Measurements from ENCODE around the gene PLOD3.

The PLOD3 gene

DNA sequence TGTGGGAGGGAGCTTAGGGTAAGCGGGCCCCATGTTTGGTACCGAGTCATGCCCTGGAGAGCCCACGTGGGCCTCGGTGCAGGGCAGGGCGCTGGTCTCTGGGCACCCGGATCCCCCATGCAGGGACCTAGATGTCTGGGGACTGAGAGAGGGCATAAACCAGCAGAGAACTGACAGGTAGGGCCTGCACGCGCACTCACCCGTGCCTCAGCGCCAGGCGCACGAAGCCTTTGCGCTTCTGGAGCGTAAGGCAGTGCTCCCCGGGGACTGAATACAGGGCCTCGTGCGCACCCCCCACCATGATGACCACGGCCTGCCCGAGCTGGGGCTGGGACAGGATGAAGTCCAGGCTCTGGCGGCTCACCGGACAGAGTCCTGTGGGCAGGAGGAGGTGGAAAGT lies 19.4 kb downstream of the PLOD3 start:
- no peak overlapping the region for H3K4me3 ChIP-seq
- no peak overlapping the region for H3K27ac ChIP-seq

DNA sequence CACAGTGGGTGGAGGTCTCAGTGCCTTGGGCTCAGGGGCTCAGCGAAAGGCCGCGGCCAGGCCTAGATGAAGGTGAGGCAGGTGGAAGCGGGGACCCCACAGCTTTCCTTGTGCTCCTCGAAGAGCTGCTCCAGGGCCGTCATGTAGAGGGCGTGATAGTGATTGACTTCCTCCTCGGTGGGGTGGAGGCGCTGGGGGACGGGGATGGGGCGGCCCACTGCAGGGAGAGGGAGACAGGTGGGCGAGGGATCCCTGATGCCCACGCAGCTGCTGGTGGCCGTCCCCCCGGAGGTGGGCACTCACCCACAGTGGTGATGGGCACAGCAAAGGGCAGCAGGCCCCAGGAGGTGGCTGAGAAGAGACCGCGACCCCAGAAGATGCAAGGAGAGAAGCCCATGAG lies 21.5 kb downstream of the PLOD3 start:
- Histone ChIP-seq H3K4me3 (no peak overlapping the region), H3K27ac (no peak overlapping the region)

DNA sequence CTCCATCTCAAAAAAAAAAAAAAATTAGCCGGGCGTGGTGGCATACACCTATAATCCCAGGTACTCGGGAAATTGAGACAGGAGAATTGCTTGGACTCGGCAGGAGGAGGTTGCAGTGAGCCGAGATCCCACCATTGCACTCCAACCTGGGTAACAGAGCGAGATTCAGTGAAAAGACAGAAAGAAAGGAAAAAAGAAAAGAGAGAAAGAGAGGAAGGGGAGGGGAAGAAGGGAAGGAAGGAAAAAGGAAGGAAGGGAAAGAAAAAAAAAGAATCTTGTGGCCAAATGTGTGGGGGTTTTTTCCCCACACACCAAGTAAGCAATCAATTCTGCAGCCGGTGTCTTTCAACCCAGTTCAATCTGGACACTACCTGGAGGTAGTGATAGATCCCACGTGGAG lies 28.3 kb downstream of the PLOD3 start:
- Histone ChIP-seq H3K4me3 (no peak overlapping the region), H3K27ac (no peak overlapping the region)

DNA sequence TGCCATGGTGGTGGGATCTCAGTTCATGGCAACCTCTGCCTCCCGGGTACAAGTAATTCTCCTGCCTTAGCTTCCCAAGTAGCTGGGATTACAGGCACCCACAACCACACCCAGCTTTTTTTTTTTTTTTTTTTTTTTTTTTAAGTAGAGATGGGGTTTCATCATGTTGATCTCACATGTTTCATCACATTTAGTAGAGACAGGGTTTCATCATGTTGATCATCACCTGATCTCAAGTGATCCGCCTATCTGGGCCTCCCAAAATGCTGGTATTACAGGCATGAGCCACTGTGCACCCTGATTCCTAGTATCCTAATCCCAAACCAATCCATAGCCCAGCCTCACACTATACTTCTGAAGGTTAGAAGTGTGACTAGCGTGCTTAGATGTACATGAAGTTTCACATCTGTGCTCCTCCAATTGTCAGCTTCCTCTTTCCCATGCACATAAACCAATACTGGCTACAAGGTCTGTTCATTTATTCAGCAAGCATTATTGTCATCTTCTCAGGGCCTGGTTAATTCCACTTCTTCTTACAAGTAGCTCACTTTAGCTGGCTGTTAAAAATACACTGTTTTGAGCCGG lies 30.4 kb downstream of the PLOD3 start:
- Histone ChIP-seq H3K4me3 (no peak overlapping the region), H3K27ac (no peak overlapping the region)

DNA sequence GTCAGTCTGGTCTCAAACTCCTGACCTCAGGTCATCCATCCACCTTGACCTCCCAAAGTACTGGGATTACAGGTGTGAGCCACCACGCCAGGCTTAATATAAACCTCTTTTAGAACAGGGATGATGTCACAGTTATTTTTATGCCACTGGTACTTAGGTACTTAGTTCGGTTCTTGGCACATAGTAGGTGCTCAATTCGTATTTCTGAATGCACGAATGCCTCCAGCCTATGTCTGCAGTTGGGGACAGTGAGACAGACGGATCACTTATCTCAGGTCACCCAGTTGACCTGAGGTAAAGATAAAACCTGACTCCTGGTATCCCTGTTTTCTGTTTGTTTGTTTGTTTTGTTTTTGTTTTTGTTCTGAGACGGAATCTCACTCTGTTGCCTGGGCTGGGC lies 31.2 kb downstream of the PLOD3 start:
- no peak overlapping the region for H3K27ac ChIP-seq
- no peak overlapping the region for H3K4me3 ChIP-seq

DNA sequence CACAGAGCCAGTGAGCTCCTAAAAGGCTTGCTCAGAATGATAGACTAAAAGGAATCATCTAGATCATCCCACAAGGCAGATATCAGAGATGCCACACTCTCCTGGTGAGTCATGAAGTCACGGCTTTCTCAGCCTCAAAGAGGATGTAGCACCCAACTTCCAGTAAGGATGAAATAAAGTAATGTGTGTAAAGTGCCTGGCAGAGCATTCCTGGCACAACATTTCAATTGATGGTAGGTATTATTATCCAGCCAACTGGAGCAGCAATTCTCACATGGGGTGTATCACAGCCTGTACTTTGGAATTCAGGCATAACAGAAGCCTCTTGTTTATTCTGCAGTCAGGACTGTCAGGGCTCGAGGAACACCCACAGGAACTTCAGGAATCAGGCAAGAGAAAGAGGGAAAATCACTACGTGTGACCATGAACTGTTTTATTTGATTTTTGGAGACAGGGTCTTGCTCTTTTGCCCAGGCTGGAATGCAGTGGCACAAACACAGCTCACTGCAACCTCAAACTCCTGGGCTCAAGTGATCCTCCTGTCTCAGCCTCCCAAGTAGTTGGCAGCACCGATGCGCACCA lies 32.0 kb downstream of the PLOD3 start:
- Histone ChIP-seq H3K4me3 (no peak overlapping the region), H3K27ac (no peak overlapping the region)

DNA sequence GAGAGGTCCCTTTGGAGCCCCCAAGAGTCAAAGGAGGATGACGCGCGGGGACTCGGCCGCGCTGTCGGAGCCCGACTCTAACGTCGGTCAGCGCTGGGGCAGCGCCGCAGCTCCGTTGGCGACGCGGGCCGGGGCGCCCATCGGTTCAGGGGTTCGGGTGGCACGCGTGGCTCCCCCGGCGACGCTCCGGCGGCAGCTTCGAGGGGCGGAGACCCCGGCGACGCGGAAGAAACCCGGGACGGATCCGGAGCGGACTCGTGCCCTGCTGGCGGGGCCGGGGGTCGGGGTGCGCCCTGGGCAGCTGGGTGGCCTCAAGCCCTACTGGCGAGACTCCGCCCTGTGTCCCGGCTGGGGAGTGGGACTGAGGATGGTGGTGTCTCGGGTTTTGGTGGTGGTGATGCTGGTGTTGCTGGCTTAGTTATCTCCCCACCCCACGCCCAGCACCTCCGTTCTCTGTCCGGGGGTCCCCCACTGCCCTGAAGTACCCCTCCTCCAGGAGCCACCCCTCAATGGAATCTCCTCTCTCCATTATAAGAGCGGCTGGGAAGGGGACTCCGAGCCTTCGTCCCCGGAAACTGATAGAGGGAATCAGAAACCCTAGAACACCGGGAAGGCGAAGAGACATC lies 37.1 kb downstream of the PLOD3 start, which contains the start of gene NAT16:
NAT16 (minus strand) TSS at position 164 of the 626 bp plus-strand sequence. CDS start 5,486 bp downstream, outside the sequence.
- Histone ChIP-seq H3K27ac (no peak within 1 kb of the TSS), H3K4me3 (no peak within 1 kb of the TSS)

DNA sequence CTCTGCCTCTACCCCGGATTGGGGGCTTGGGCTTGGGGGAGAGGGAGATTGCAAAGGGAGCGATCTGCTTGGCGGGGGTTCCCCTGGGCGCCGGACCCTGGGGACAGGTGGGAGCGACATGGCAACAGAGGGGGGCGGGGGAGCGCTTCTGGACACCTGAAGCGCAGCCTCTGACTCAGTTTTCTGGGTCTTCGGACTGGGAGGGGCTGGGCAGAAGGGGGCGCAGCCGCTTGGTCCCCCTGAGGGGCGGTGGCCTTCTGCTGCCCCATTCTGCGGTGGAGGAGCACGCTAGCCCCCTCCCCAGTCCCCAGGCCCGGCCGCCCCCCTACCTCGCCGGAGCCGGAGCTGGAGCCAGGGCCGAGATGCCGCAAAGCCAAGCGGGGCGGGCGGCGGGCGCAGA lies 37.7 kb downstream of the PLOD3 start:
- Histone ChIP-seq H3K4me3 (no peak overlapping the region), H3K27ac (no peak overlapping the region)

DNA sequence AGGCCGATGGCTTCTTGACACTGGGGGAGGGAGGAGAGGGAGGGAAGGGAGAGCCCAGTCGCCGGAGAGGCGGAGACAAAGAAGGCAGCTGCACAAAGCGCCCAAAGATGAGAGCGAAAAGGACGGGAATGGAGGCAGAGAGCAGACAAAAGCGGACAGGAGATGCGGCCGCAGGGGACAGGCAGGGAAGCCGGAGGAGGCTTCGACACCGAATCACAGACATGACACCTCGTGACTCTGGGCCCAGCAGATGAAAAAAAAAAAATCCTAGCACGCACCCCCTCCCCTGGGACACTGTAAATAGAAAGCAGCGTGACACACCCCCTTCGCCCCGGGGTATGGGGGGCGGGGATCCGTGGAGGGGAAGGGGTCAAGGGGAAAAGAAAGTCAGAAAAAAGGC lies 38.3 kb downstream of the PLOD3 start:
- Histone ChIP-seq H3K4me3 (no peak overlapping the region), H3K27ac (no peak overlapping the region)

DNA sequence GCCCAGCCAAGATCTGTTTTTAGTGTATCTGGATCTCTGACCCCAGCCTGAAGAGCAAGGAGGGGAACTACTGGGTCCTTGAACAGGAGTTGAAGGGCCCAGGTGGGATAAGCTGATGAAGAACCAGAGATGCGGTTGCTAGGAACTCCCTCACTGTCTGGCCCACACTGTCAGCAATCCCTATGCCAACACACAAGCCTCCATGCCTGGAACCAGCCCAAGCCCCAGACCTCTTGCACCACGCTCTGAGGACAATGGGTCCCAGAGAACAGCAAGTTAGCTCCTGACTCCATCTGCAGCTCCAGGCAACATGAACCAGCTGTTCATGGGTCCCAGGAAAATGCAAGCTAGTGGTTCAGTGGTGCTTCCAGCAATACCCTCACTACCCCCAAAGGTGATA lies 39.7 kb downstream of the PLOD3 start:
- Histone ChIP-seq H3K27ac (no peak overlapping the region), H3K4me3 (no peak overlapping the region)

DNA sequence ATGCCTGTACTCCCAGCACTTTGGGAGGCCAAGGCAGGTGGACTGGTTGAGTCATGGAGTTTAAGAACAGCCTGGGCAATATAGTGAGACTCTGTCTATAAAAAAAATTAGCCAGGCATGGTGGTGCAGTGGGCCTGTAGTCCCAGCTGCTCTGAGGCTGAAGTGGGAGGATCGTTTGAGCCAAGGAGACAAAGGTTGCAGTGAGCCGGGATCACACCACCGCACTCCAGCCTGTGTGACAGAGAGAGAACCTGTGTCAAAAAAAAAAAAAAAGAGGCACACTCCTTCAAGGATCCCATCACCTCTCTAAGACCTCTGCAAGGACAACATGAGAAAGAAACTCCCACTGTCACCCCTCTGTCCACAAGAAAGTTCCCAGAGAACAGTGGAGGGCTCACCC lies 41.7 kb downstream of the PLOD3 start:
- no peak overlapping the region for H3K4me3 ChIP-seq
- no peak overlapping the region for H3K27ac ChIP-seq

DNA sequence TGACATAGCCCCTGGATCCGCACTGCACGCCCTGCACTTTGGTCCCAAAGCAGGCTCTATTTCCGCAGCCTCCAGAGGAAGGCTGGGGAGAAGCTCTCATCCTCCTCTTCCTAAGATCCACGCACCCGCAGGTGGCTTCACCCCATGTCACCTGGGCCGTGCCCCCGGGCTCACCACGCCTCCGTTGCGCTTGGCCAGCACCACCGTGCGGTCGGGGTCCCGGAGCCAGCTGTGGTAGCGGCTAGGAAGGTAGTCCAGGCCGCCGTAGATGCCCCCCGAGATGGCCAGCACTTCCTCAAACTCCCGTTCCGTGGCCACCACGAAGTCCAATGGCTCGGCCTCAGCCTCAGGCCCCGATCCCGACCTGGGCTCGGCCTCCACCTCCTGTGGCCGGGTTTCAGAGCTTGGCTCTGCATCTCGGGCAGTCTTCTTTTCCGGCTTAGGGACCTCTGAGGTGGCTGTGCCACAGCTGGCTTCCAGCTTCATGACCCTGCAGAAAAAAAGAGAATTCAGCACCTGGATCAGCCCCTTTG lies 43.0 kb downstream of the PLOD3 start:
- H3K4me3 ChIP-seq, result no peak overlapping the region
- no peak overlapping the region for H3K27ac ChIP-seq

DNA sequence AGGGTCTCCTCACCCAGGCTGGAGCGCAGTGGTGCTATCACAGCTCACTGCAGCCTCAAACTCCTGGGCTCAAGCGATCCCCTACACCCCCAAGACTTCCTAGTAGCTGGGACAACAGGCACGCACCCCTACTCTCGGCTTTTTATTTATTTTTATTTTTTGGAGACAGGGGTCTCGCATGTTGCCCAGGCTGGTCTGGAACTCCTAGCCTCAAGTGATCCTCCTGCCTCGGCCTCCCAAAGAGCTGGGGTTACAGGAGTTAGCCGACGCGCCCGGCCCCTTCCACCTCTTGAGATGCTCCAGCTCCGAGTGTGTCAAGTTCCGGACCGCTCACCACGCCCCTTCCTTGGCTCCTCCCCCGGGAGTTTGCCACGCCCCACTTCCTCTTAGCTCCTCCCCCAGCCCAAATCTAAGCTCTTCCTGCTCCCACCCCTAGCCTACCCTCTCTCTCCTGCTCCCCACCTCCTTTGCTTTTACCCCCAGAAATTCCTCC lies 43.6 kb downstream of the PLOD3 start:
- H3K27ac ChIP-seq, result no peak overlapping the region
- H3K4me3 ChIP-seq, result no peak overlapping the region

DNA sequence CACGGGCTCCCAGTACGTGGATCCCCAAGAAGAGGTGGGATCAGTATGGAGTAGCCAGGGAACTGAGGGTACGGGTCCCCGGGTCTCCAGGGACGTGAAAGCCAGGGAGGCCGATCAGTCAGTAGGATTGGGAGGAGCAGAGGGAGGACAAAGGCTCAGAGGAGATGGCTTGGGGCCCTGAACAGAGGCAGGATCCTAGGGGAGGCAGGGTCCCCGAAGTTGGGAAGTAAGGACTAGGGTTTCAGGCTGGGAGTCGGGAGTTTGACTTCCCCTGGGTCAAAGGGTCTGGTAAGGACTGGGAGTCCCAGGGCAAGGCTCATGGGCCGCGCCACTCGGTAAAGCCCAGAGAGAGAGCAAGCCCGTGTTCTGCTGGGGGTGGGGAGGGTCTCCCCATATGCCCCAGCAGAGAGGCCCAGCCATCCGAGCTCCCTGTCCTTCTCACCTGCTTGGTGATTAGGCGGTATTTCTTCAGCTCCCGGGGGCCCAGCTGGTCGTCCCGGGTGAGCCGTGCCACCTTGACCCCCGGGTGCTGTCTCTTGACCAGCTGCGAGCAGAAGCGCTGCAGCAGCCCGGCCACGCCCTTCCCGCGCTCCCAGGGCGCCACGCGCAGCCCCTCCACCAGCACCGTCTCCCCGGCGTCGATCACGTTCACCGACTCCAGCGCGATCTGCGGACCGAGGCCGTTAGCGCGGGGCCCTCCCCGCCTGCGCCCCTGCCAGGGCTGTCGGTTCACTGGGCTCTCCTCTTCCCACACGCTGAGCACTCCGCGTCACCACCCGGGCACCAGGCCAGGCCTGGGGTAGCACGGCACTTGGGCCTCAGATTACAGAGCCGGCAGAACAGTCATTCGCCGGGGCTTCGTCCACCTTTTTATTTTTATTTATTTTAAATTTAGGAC lies 44.3 kb downstream of the PLOD3 start:
- H3K27ac ChIP-seq, result no peak overlapping the region
- no peak overlapping the region for H3K4me3 ChIP-seq

DNA sequence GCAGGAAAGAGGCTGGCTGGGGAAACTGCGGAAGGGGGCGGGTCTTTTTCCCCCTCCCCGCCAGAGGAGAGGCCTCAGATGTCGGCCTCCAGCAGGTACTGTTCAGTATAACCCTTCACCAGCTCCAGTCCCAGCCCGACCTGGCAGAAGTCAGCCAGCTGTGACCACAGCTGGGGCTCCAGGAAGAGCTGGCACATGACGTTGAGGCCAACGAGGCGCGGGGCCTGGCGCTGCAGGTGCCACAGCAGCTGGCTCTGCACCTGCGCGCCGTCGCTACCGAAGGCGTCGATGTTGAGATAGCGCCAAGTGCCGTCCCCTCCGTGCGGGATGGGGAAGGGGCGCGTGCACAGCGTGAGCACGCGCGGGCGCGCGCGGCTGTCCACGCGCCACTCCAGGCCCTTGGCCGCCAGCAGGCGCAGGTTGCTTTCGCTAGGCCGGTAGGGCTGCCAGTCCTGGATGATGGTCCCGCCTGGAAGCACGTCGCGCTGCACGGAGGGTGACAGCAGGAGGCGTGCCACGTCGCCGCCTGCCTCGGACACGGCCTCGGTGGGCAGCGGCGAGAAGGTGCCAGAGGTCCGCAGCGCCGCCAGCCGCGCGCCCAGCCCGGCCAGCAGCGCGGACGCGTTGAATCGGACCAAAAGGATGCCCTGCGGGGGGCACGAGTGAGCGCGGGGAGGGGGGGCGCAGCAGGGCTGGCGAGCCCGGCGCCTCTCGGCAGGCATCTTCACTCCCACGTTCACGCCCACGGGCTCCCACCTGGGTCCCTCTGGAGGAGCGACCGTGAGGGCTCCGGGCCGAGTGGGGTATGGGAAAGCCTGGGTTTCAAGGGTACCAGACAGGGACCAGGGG lies 45.2 kb downstream of the PLOD3 start:
- H3K4me3 ChIP-seq, result no peak overlapping the region

DNA sequence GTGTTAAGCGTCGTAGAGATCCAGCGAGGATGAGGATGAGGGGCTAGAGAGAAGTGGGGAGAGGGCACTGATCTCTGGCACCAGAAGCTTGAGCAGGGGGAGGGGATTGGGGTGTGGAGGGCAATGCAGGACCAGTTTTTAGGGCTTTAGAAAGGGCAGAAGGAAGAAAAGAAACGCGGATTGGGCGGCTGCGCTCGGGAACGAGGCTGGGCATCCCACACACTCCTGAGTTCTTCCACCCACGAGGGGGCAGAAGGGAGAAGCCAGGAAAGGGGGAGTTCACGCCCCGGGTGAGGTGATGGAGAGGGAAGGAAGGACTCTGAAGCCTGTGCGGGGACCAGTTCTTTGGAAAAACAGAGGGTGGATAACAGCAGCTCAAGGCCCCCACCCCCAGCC lies 45.9 kb downstream of the PLOD3 start:
- H3K27ac ChIP-seq, result no peak overlapping the region
- H3K4me3 ChIP-seq, result no peak overlapping the region

More for the DNA sequence above, 45.2 kb downstream of the PLOD3 start:
- no peak overlapping the region for H3K27ac ChIP-seq

DNA sequence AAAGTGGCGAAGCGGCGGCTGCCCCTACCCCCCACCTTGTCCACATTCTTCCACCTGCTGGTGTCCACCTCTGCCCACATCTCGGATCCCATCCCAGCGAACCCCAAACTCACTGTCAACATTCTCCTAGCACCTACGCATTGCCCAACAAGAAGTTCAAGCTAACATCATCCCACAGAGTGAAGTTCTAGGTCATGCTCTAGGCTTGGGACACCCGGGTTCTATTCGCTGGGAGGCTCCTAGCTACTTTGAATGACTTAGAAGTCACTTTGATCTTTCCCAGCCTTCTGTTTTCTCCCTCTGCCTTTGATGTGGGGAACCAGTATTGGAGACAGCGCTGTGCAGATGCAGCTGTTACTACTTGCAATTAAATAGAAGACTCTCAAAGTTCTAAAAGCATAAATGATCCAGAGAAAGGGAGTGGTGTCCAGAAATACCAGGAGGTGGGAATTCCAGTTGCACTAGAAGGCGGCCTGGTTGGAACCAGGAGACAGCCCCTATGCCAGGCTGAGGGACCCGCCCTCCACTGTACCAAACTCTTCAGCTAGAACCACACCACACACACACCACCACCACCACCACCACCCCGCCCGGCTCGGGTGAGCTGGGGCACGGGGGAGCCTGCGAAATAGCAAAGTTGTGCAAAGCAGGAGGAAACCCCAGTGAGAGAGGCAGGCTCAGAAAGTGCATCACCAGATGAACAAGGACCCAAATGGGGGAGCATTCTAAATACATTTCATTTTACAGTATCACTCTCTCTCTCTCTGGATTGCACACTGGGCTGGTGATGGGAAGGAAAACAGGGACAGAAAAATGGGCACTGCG lies 46.6 kb downstream of the PLOD3 start:
- no peak overlapping the region for H3K27ac ChIP-seq
- no peak overlapping the region for H3K4me3 ChIP-seq

DNA sequence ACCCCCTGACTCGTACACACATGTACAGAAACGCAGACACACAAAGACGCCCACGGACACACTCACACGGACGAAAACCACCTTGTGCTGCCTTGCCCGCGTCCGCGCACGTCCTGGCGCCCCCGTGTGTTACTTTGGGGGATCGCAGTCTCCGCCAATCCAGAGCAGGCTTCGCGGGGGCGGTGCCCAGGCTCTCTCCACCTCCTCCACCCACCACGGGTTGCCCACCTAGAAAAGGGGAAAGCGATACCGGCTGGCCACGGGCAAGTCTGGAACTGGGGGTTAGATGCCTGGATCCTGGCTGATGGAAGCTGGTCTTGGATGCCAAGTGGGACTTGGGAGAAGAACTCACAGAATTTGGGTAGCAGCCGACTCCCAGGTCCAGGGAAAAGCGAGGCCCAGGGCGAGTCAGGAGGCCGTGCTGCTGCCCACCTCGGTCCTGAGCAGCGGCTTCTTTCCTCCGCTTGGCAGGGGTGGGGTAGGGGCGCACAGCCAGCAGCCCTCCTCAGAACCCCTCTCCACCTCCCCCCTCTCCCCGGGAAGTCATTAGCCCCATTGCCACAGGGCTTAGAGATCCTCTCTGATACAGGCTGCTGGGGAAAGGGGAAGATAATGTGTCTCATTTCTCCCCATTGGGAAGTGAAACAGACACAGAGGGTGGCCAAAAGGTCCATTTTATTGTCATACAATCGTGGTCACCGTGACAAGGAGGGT lies 47.4 kb downstream of the PLOD3 start:
- Histone ChIP-seq H3K27ac (no peak overlapping the region), H3K4me3 (no peak overlapping the region)

All from skin epidermis (tissue), 12 donors.